Measurements from ENCODE around the gene COPB1. TPM values are rescaled to one million over a fixed set of nuclear protein-coding genes. Genes with fewer than 3 reads are reported as not detected.
A peak's percentile ranks its signal among the peaks of the same experiment; 100 is the strongest.

Gene COPB1
- total RNA-seq, 1 experiment from 2014 or later: 94.8 TPM

GRCh38 chr11:14542324-14542723 is 42.7 kb upstream of the COPB1 start:
- H4K20me1 ChIP-seq (ENCODE audit: low read length): no peaks in the 10 kb centered on the region
- DNase-seq (no peak), ATAC-seq (no peak)
- H3K4me2 ChIP-seq (ENCODE audit: low read length): no peak overlapping the region
- H3K36me3 ChIP-seq (ENCODE audit: low read depth, low read length): no peaks in the 10 kb centered on the region
- no peaks in the 10 kb centered on the region for H3K9me3 ChIP-seq (ENCODE audit: low read length)
- no peaks in the 10 kb centered on the region for H3K9me2 ChIP-seq (replicated peaks; ENCODE audit: low read length)
- H3K4me1 ChIP-seq (ENCODE audit: insufficient read depth, low read length): no peaks in the 10 kb centered on the region
- H2AFZ ChIP-seq (ENCODE audit: low read length): no peak overlapping the region
- H3K9ac ChIP-seq (ENCODE audit: low read length): no peak overlapping the region
- no peaks in the 10 kb centered on the region for H3K79me2 ChIP-seq (ENCODE audit: low read length)
- H3F3A ChIP-seq (ENCODE audit: low read length, unreplicated experiment): no peaks in the 10 kb centered on the region
- H3K4me3 ChIP-seq (ENCODE audit: low read length): no peak overlapping the region
- no peak overlapping the region for H3K27ac ChIP-seq (ENCODE audit: low read length)
- TF ChIP-seq, protein P1, sequence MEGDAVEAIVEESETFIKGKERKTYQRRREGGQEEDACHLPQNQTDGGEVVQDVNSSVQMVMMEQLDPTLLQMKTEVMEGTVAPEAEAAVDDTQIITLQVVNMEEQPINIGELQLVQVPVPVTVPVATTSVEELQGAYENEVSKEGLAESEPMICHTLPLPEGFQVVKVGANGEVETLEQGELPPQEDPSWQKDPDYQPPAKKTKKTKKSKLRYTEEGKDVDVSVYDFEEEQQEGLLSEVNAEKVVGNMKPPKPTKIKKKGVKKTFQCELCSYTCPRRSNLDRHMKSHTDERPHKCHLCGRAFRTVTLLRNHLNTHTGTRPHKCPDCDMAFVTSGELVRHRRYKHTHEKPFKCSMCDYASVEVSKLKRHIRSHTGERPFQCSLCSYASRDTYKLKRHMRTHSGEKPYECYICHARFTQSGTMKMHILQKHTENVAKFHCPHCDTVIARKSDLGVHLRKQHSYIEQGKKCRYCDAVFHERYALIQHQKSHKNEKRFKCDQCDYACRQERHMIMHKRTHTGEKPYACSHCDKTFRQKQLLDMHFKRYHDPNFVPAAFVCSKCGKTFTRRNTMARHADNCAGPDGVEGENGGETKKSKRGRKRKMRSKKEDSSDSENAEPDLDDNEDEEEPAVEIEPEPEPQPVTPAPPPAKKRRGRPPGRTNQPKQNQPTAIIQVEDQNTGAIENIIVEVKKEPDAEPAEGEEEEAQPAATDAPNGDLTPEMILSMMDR (conservative IDR thresholded peaks at IDR 0.05; ENCODE audit: low read depth, low read length): no peak
- no peak for TF ChIP-seq EZH2phosphoT487 (IDR thresholded peaks at IDR 0.05; ENCODE audit: borderline replicate concordance, low read length)
- TF ChIP-seq EZH2 (IDR thresholded peaks at IDR 0.05; ENCODE audit: low read length, unreplicated experiment): no peak
- ChIA-PET CTCF (no interaction called here), POLR2A (ENCODE audit: unreplicated experiment) (no interaction called here)
- BruUV-seq (replicated peaks): no TSS peak
- peaks cover 13% of the 10 kb centered on the region; the same call in 1 of the 2 replicates for H3K27me3 ChIP-seq (ENCODE audit: low read length)
- intact Hi-C loops (cut with micrococcal nuclease): no loop called here

DNA sequence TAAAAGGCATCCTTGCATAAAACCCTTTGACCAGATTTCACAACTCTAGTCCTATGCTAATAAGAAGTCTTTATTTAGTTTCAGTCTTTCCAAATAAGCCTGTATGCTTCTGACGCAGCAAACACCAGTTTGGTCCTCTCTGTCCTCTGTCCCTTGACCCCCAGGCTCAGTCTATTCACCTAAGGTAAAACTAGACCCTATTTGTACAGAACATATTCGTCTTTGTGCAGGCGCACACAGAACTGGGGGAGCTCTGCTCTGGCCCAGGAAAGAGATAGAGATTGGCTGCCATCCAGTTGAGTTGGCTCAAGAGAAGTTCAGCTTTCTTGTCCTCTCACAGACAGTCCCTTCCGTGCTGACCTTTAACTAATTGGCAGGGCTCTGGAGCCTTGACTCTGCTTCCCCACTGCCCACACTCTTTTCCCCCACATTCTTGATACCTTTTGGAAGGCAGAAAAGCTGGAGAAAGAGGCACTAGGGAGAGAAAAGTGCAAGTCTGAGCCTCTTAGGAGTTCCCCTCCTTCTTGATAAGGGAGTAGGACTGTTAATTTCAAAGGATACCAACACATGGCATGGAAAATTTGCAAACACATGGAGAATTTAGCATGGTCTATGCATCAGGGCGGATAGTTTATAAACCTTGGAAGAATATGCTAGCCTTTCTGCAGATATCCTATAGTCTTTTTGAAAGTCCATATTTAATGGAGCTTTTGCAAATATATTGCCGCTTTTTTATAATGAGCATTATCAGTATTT is 41.8 kb upstream of the COPB1 start:
- ATAC-seq: no peak
- ChIA-PET POLR2A (ENCODE audit: unreplicated experiment) (no interaction called here), CTCF (no interaction called here)
- intact Hi-C loops (cut with micrococcal nuclease): no loop called here
- H3K9me2 ChIP-seq (replicated peaks; ENCODE audit: low read length): no peaks in the 10 kb centered on the region
- H3K4me2 ChIP-seq (ENCODE audit: low read length): no peak overlapping the region
- H3K27ac ChIP-seq (ENCODE audit: low read length): no peak overlapping the region
- peaks cover 13% of the 10 kb centered on the region; the same call in 1 of the 2 replicates for H3K27me3 ChIP-seq (ENCODE audit: low read length)
- H3K4me3 ChIP-seq (ENCODE audit: low read length): no peak overlapping the region
- no peaks in the 10 kb centered on the region for H3K9me3 ChIP-seq (ENCODE audit: low read length)
- H3K79me2 ChIP-seq (ENCODE audit: low read length): no peaks in the 10 kb centered on the region
- no peak overlapping the region for H2AFZ ChIP-seq (ENCODE audit: low read length)
- H3K4me1 ChIP-seq (ENCODE audit: insufficient read depth, low read length): no peaks in the 10 kb centered on the region
- DNase-seq: no peak
- H4K20me1 ChIP-seq (ENCODE audit: low read length): no peaks in the 10 kb centered on the region
- no peaks in the 10 kb centered on the region for H3F3A ChIP-seq (ENCODE audit: low read length, unreplicated experiment)
- no peaks in the 10 kb centered on the region for H3K36me3 ChIP-seq (ENCODE audit: low read depth, low read length)
- TF ChIP-seq, protein P1 (conservative IDR thresholded peaks at IDR 0.05; ENCODE audit: low read depth, low read length): no peak
- TF ChIP-seq EZH2 (IDR thresholded peaks at IDR 0.05; ENCODE audit: low read length, unreplicated experiment): no peak
- TF ChIP-seq EZH2phosphoT487 (IDR thresholded peaks at IDR 0.05; ENCODE audit: borderline replicate concordance, low read length): no peak
- H3K9ac ChIP-seq (ENCODE audit: low read length): no peak overlapping the region
- BruUV-seq (replicated peaks): no TSS peak

DNA sequence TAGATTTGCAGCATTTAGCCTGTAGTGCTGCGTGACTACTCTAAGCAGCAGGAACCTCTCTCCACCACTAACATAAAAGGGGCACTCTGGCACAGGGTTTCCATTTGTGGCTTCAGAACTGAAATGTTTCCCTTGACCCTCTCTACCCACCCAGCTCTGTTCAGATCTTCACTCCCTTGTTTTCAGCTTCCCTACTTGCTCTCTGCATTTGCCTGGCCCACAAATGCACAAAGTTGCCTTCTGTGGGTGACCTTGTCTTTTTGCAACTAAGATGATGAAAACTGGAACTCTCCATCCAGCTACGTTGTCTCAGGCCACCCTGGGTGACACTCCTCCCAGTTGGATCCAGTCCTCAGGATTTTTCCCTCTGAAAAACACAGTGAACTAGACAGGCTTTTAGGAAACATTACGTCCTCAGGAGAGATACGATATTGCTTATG is 40.4 kb upstream of the COPB1 start:
- H3K79me2 ChIP-seq (ENCODE audit: low read length): no peaks in the 10 kb centered on the region
- no peak for DNase-seq
- H4K20me1 ChIP-seq (ENCODE audit: low read length): no peaks in the 10 kb centered on the region
- no peaks in the 10 kb centered on the region for H3K9me3 ChIP-seq (ENCODE audit: low read length)
- H2AFZ ChIP-seq (ENCODE audit: low read length): peak overlapping the region; percentile 29; the same call in 1 of the 2 replicates
- no peak overlapping the region for H3K27ac ChIP-seq (ENCODE audit: low read length)
- H3F3A ChIP-seq (ENCODE audit: low read length, unreplicated experiment): no peaks in the 10 kb centered on the region
- H3K27me3 ChIP-seq (ENCODE audit: low read length): peaks cover 10% of the 10 kb centered on the region; the same call in 1 of the 2 replicates
- ATAC-seq: no peak
- intact Hi-C loops (cut with micrococcal nuclease): loop anchor here (5.0 kb wide), 3 partner anchors 102 to 367 kb away; partner anchors contain the start of gene PDE3B
- no peak overlapping the region for H3K4me2 ChIP-seq (ENCODE audit: low read length)
- POLR2A ChIA-PET (ENCODE audit: unreplicated experiment): no interaction called here
- CTCF ChIA-PET: no interaction called here
- BruUV-seq (replicated peaks): no TSS peak
- no peak for TF ChIP-seq EZH2 (IDR thresholded peaks at IDR 0.05; ENCODE audit: low read length, unreplicated experiment)
- TF ChIP-seq, protein P1 (conservative IDR thresholded peaks at IDR 0.05; ENCODE audit: low read depth, low read length): no peak
- no peak for TF ChIP-seq EZH2phosphoT487 (IDR thresholded peaks at IDR 0.05; ENCODE audit: borderline replicate concordance, low read length)
- no peaks in the 10 kb centered on the region for H3K9me2 ChIP-seq (replicated peaks; ENCODE audit: low read length)
- no peak overlapping the region for H3K4me3 ChIP-seq (ENCODE audit: low read length)
- H3K4me1 ChIP-seq (ENCODE audit: insufficient read depth, low read length): no peaks in the 10 kb centered on the region
- no peaks in the 10 kb centered on the region for H3K36me3 ChIP-seq (ENCODE audit: low read depth, low read length)
- no peak overlapping the region for H3K9ac ChIP-seq (ENCODE audit: low read length)
